Endothelial cell of umbilical vein (primary cell): ENCODE measurements around the gene CBL. TPM values are rescaled to one million over a fixed set of nuclear protein-coding genes. Genes with fewer than 3 reads are reported as not detected.
A peak's percentile ranks its signal among the peaks of the same experiment; 100 is the strongest.
"Not testable (repeated sequence)": the region's sequence is repeated elsewhere in the genome, so short reads cannot be mapped to it uniquely, and the experiment has no call there.

ENCODE experiments used
- BruUV-seq: library from RNA; stranded (reverse); fragments of 400-500 nt; replicated peaks from 2 replicates; lab custom pipeline; 2021; lab: Mats Ljungman, UMichigan
- CTCF ChIA-PET: fragments of 300-600, 350-600 bp; sonication (Branson Sonifier 250); formaldehyde crosslinking; loops from one replicate; lab custom pipeline; 2021; ENCODE audit warnings: antibody characterized with exemption, inconsistent platforms; lab: Charles Lee
- POLR2A ChIA-PET: fragments of 300-600, 350-600 bp; sonication (Branson Sonifier 250); formaldehyde crosslinking; loops from one replicate; lab custom pipeline; 2021; ENCODE audit warnings: antibody characterized with exemption, inconsistent platforms; lab: Charles Lee
- DNase-seq: peaks from one replicate; pipeline ENCODE4 v3.0.0-alpha.2; 2011; ENCODE audit warnings: low read depth, low spot score
- FAIRE-seq: peaks from 2 replicates; lab custom pipeline; 2011; peaks lifted over from hg19 to GRCh38; lab: Jason Lieb, UNC
- H2AFZ ChIP-seq: 2 replicates; pipeline ENCODE4 v1.6.0; 2012; ENCODE audit warnings: low read depth, low read length, control low read depth, inconsistent platforms
- H3K27ac ChIP-seq: 2 replicates; pipeline ENCODE4 v1.5.1; 2011; ENCODE audit warnings: low read depth, mild to moderate bottlenecking, control low read depth, low read length, moderate library complexity; ENCODE audit not compliant: insufficient read depth
- H3K27me3 ChIP-seq, 2 experiments: 2 replicates each; pipeline versions ENCODE4 v1.6.0 to v1.6.1; 2011; ENCODE audit warnings: low read length in 2 of 2, mixed read lengths in 1 of 2; ENCODE audit not compliant: control insufficient read depth in 2 of 2, insufficient read depth in 2 of 2
- H3K36me3 ChIP-seq, 2 experiments: 2 replicates in 1 of 2; 3 replicates in 1 of 2; pipeline ENCODE4 v1.5.1; 2011; ENCODE audit warnings: low read length in 2 of 2, mild to moderate bottlenecking in 1 of 2, moderate library complexity in 1 of 2; ENCODE audit not compliant: control insufficient read depth in 2 of 2, insufficient read depth in 2 of 2; ENCODE audit errors: extremely low read depth in 1 of 2
- H3K4me1 ChIP-seq: 3 replicates; pipeline ENCODE4 v1.5.1; 2011; ENCODE audit warnings: mild to moderate bottlenecking, low read length; ENCODE audit not compliant: control insufficient read depth, insufficient read depth; ENCODE audit errors: extremely low read depth
- H3K4me2 ChIP-seq: 2 replicates; pipeline ENCODE4 v1.6.1; 2011; ENCODE audit warnings: low read length, control low read depth, mixed read lengths; ENCODE audit not compliant: insufficient read depth
- H3K4me3 ChIP-seq, 3 experiments: fragments of 200-600 bp in 1 of 3; sonication (generic), shearing (Covaris generic) in 1 of 3; replicated peaks in 1 of 3; 2 replicates each; pipeline ENCODE4 v1.5.1; 2011 to 2016; ENCODE audit warnings: control low read depth in 3 of 3, low read length in 3 of 3, mild to moderate bottlenecking in 2 of 3, inconsistent platforms in 1 of 3, low read depth in 1 of 3, moderate library complexity in 1 of 3; ENCODE audit not compliant: insufficient read depth in 1 of 3
- H3K79me2 ChIP-seq: 2 replicates; pipeline ENCODE4 v1.6.0; 2012; ENCODE audit warnings: low read length, inconsistent platforms; ENCODE audit not compliant: control insufficient read depth, insufficient read depth
- H3K9ac ChIP-seq: replicated peaks from 2 replicates; pipeline ENCODE3; 2011; ENCODE audit warnings: low read length, control low read depth; ENCODE audit not compliant: insufficient read depth; ENCODE audit errors: extremely low read depth
- H3K9me1 ChIP-seq: replicated peaks from 3 replicates; pipeline ENCODE4 v1.6.0; 2011; ENCODE audit warnings: mild to moderate bottlenecking, low read length; ENCODE audit not compliant: control insufficient read depth, insufficient read depth; ENCODE audit errors: extremely low read depth
- H3K9me3 ChIP-seq: replicated peaks from 2 replicates; pipeline ENCODE4 v1.5.1; 2012; ENCODE audit warnings: low read length, inconsistent platforms; ENCODE audit not compliant: control insufficient read depth, insufficient read depth
- H4K20me1 ChIP-seq: replicated peaks from 2 replicates; pipeline ENCODE3; 2011; ENCODE audit warnings: mild to moderate bottlenecking, low read length; ENCODE audit not compliant: control insufficient read depth, insufficient read depth; ENCODE audit errors: extremely low read depth
- EZH2 ChIP-seq: IDR thresholded peaks from 2 replicates; pipeline ENCODE4 v1.6.1; 2012; ENCODE audit warnings: borderline replicate concordance, low read depth, mild to moderate bottlenecking, moderate library complexity, low read length, inconsistent platforms; ENCODE audit not compliant: severe bottlenecking
- FOS ChIP-seq: IDR thresholded peaks from 2 replicates; pipeline ENCODE4 v1.6.1; 2011; ENCODE audit warnings: mild to moderate bottlenecking, low read length, moderate library complexity, borderline replicate concordance; ENCODE audit not compliant: insufficient read depth
- GATA2 ChIP-seq: IDR thresholded peaks from 2 replicates; pipeline ENCODE4 v1.7.0; 2011; ENCODE audit warnings: low read depth, mild to moderate bottlenecking, moderate library complexity, mixed read lengths, low read length; ENCODE audit not compliant: insufficient read length, insufficient read depth
- JUN ChIP-seq: IDR thresholded peaks from 2 replicates; pipeline ENCODE4 v1.6.1; 2011; ENCODE audit warnings: borderline replicate concordance, low read depth; ENCODE audit not compliant: insufficient read length, insufficient read depth
- MAX ChIP-seq: IDR thresholded peaks from 2 replicates; pipeline ENCODE4 v1.6.1; 2011; ENCODE audit not compliant: insufficient read depth, insufficient read length
- MYC ChIP-seq: IDR thresholded peaks from one replicate; pipeline ENCODE4 v1.6.1; 2011; ENCODE audit warnings: mild to moderate bottlenecking, low read depth, low read length
- POLR2A ChIP-seq: IDR thresholded peaks from 2 replicates; pipeline ENCODE4 v1.6.1; 2012; ENCODE audit warnings: low read depth, mild to moderate bottlenecking, control low read depth, low read length
- POLR2AphosphoS5 ChIP-seq: IDR thresholded peaks from 2 replicates; pipeline ENCODE4 v1.6.1; 2012; ENCODE audit warnings: low read depth, mild to moderate bottlenecking, control low read depth, low read length, moderate library complexity; ENCODE audit not compliant: insufficient read depth
- dilution Hi-C: fragments of 300-500 bp; cut with MboI; formaldehyde crosslinking; loops from one replicate; pipeline ENCODE4 v1.15.0; 2019; ENCODE audit warnings: low sequenced_read_pairs; ENCODE audit not compliant: extremely low pct_ligation_motif_present
- intact Hi-C: fragments of 100-400 bp; cut with micrococcal nuclease; formaldehyde crosslinking; loops from one replicate; pipeline ENCODE4 v1.10.0; 2022
- polyA plus RNA-seq, 4 experiments: library from polyadenylated mRNA; depleted of rRNA in 3 of 4; stranded (reverse) in 3 of 4; unstranded in 1 of 4; fragments of >200 nt; gene quantifications; 2 replicates each; pipeline versions ENCODE4 v1.2.1 to v1.2.3, GENCODE V29; 2011 to 2012; ENCODE audit warnings: missing spikeins in 1 of 4
- total RNA-seq: library from RNA; stranded (reverse); gene quantifications from 2 replicates; pipeline ENCODE4 v1.2.3, GENCODE V29; 2021
- TF ChIP-seq, protein P1 (sequence below), 2 donors: IDR thresholded peaks; 1 replicate in 1 of 2; 2 replicates in 1 of 2; pipeline ENCODE4 v1.5.1; 2011; ENCODE audit warnings: low read length in 2 of 2, mild to moderate bottlenecking in 2 of 2, moderate library complexity in 2 of 2, control low read depth in 1 of 2, inconsistent platforms in 1 of 2, low read depth in 1 of 2; ENCODE audit not compliant: insufficient read depth in 1 of 2; ENCODE audit errors: extremely low read depth in 1 of 2

Gene CBL
- total and polyA plus RNA-seq, 2 donors (not counting 3 experiments of a cell fraction or from before 2014, with no cell fraction given): 15.5 to 41.5 TPM

GRCh38 chr11:119166368-119167076 is 39.6 kb upstream of the CBL start:
- Histone ChIP-seq H3K4me2 (no peak overlapping the region), H3K4me3 (no peak overlapping the region), H4K20me1 (no peaks in the 10 kb centered on the region), H3K9me3 (no peaks in the 10 kb centered on the region), H2AFZ (no peak overlapping the region), H3K36me3 (no peaks in the 10 kb centered on the region), H3K79me2 (no peaks in the 10 kb centered on the region), H3K27me3 (peaks cover 0 to 1% of the 10 kb centered on the region in 2 experiments), H3K27ac (no peak overlapping the region), H3K9ac (no peak overlapping the region), H3K9me1 (no peaks in the 10 kb centered on the region), H3K4me1 (peaks cover 11% of the 10 kb centered on the region)
- FAIRE-seq (peak; percentile 66), DNase-seq (peak; percentile 32)
- ChIA-PET CTCF (interaction anchor here (0.6 to 2.1 kb wide), 5 partner anchors 11 to 39 kb away, joined by 3 to 9 read pairs (median 5); partner anchors contain the start of gene ABCG4), POLR2A (no interaction called here)
- BruUV-seq: no TSS peak
- intact Hi-C loops: no loop called here
- dilution Hi-C loops: no loop called here
- TF ChIP-seq EZH2 (no peak), FOS (no peak), POLR2AphosphoS5 (no peak), POLR2A (no peak), JUN (no peak), MAX (no peak), MYC (no peak), GATA2 (no peak)
- TF ChIP-seq, protein P1, sequence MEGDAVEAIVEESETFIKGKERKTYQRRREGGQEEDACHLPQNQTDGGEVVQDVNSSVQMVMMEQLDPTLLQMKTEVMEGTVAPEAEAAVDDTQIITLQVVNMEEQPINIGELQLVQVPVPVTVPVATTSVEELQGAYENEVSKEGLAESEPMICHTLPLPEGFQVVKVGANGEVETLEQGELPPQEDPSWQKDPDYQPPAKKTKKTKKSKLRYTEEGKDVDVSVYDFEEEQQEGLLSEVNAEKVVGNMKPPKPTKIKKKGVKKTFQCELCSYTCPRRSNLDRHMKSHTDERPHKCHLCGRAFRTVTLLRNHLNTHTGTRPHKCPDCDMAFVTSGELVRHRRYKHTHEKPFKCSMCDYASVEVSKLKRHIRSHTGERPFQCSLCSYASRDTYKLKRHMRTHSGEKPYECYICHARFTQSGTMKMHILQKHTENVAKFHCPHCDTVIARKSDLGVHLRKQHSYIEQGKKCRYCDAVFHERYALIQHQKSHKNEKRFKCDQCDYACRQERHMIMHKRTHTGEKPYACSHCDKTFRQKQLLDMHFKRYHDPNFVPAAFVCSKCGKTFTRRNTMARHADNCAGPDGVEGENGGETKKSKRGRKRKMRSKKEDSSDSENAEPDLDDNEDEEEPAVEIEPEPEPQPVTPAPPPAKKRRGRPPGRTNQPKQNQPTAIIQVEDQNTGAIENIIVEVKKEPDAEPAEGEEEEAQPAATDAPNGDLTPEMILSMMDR (IDR thresholded peaks at IDR 0.05; ENCODE audit: extremely low read depth in 1 of 2, insufficient read depth in 1 of 2, low read depth in 1 of 2, low read length in 2 of 2): no peak

DNA sequence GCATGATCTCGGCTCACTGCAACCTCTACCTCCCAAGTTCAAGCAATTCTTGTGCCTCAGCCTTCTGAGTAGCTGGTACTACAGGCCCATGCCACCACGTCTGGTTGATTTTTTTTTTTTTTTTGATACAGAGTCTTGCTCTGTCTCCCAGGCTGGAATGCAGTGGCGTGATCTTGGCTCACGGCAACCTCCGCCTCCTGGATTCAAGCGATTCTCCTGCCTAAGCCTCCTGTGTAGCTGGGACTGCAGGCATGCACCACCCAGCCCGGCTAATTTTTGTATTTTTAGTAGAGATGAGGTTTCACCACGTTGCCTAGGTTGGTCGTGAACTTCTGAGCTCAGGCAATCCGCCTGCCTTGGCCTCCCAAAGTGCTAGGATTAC is 39.1 kb upstream of the CBL start:
- H3K27ac ChIP-seq, dilution Hi-C loops, H3K4me2 ChIP-seq, H3K27me3 ChIP-seq, FAIRE-seq, H3K9me1 ChIP-seq, H3K9me3 ChIP-seq, H3K4me3 ChIP-seq, DNase-seq, BruUV-seq, H3K36me3 ChIP-seq, intact Hi-C loops, H2AFZ ChIP-seq, H3K79me2 ChIP-seq, H4K20me1 ChIP-seq, H3K9ac ChIP-seq: not testable (repeated sequence)
- ChIA-PET POLR2A (interaction anchor here (0.6 to 0.7 kb wide), 2 partner anchors 11 to 13 kb away, joined by 4 to 5 read pairs; no protein-coding TSS in a partner anchor), CTCF (interaction anchor here (0.6 to 2.1 kb wide), 6 partner anchors 11 to 39 kb away, joined by 3 to 9 read pairs (median 4); partner anchors contain the start of gene ABCG4)
- H3K4me1 ChIP-seq: peaks cover 11% of the 10 kb centered on the region
